Stimulated activated CD8-positive, alpha-beta memory T cell treated with anti-CD3 and anti-CD28 coated beads, Interleukin-15, amount 100 ng/mL, for 1 hour (primary cell): ENCODE data around the gene DYNLT5.
A peak's percentile ranks its signal among the peaks of the same experiment; 100 is the strongest.
"Not testable (repeated sequence)": the region's sequence is repeated elsewhere in the genome, so short reads cannot be mapped to it uniquely, and the experiment has no call there.

Experiments
- DNase-seq: peaks from one replicate; pipeline ENCODE4 v3.0.0-alpha.2; 2020; ENCODE audit warnings: low read depth

The DYNLT5 gene

GRCh38 chr1:66752000-66752592, at the start of gene DYNLT5:
Gene DYNLT5 (plus strand): TSS chr1:66752459. CDS start chr1:66754659, 2,200 bp downstream.
- no peak for DNase-seq

GRCh38 chr1:66704177-66704875, 47.9 kb upstream of the DYNLT5 start:
- no peak for DNase-seq

- DNase-seq, result no peak
Measured at GRCh38 chr1:66705110-66705509, 47.1 kb upstream of the DYNLT5 start.

GRCh38 chr1:66711420-66711819, 40.8 kb upstream of the DYNLT5 start:
- no peak for DNase-seq

- no peak for DNase-seq
Measured at GRCh38 chr1:66712839-66713238, 39.4 kb upstream of the DYNLT5 start.

GRCh38 chr1:66723985-66724384, 28.3 kb upstream of the DYNLT5 start:
- no peak for DNase-seq

GRCh38 chr1:66725885-66726665, 26.2 kb upstream of the DYNLT5 start:
- DNase-seq, result peak; percentile 9

- no peak for DNase-seq
Measured at GRCh38 chr1:66728021-66728420, 24.2 kb upstream of the DYNLT5 start.

GRCh38 chr1:66728716-66729115, 23.5 kb upstream of the DYNLT5 start:
- DNase-seq, result not testable (repeated sequence)

GRCh38 chr1:66729119-66729518, 23.1 kb upstream of the DYNLT5 start:
- no peak for DNase-seq

GRCh38 chr1:66729523-66729922, 22.7 kb upstream of the DYNLT5 start:
- DNase-seq, result no peak

GRCh38 chr1:66730462-66730861, 21.8 kb upstream of the DYNLT5 start:
- DNase-seq, result no peak

- no peak for DNase-seq
Measured at GRCh38 chr1:66731170-66731865, 20.9 kb upstream of the DYNLT5 start.

- no peak for DNase-seq
Measured at GRCh38 chr1:66732407-66733166, 19.7 kb upstream of the DYNLT5 start.

GRCh38 chr1:66733348-66734017, 18.8 kb upstream of the DYNLT5 start:
- DNase-seq, result no peak

- not testable (repeated sequence) for DNase-seq
Measured at GRCh38 chr1:66734531-66734930, 17.7 kb upstream of the DYNLT5 start.

- no peak for DNase-seq
Measured at GRCh38 chr1:66737836-66738235, 14.4 kb upstream of the DYNLT5 start.

- no peak for DNase-seq
Measured at GRCh38 chr1:66739401-66740157, 12.7 kb upstream of the DYNLT5 start.

- DNase-seq, result no peak
Measured at GRCh38 chr1:66745451-66745850, 6.8 kb upstream of the DYNLT5 start.

GRCh38 chr1:66747501-66747900, 4.8 kb upstream of the DYNLT5 start:
- DNase-seq, result no peak
